Activated B cell treated with CpG ODN at 0.5 μM for 24 hours (primary cell): ENCODE results near the gene BCL2L14. TPM values are rescaled to one million over a fixed set of nuclear protein-coding genes. Genes with fewer than 3 reads are reported as not detected.

ENCODE experiments used
- ATAC-seq: fragments of 200-7000 bp; cut with Tn5 transposase; one replicate; pipeline ENCODE4 v1.10.0; 2021; ENCODE audit warnings: low read depth, mild to moderate bottlenecking, moderate library complexity
- CTCF ChIA-PET: fragments of 350-600 bp; sonication (Branson Sonifier 250); formaldehyde crosslinking; loops from one replicate; lab custom pipeline; 2021; ENCODE audit warnings: antibody characterized with exemption; lab: Charles Lee
- POLR2A ChIA-PET: fragments of 350-600 bp; sonication (Branson Sonifier 250); formaldehyde crosslinking; loops from one replicate; lab custom pipeline; 2021; ENCODE audit warnings: antibody characterized with exemption; lab: Charles Lee
- DNase-seq: peaks from one replicate; pipeline ENCODE4 v3.0.0; 2022
- H3K27ac Mint-ChIP-seq: one replicate; pipeline ENCODE4 v1.8.0; 2020; ENCODE audit warnings: mixed read lengths
- H3K27me3 Mint-ChIP-seq: one replicate; pipeline ENCODE4 v1.8.0; 2021; ENCODE audit warnings: mixed read lengths
- H3K36me3 Mint-ChIP-seq: one replicate; pipeline ENCODE4 v1.8.0; 2021; ENCODE audit warnings: low read depth, mixed read lengths
- H3K4me1 Mint-ChIP-seq: one replicate; pipeline ENCODE4 v1.8.0; 2021; ENCODE audit warnings: mixed read lengths
- H3K4me3 Mint-ChIP-seq: one replicate; pipeline ENCODE4 v1.8.0; 2020; ENCODE audit warnings: mild to moderate bottlenecking, mixed read lengths
- H3K9me3 Mint-ChIP-seq: one replicate; pipeline ENCODE4 v1.8.0; 2020; ENCODE audit warnings: mixed read lengths
- CTCF ChIP-seq: fragments of 200-600 bp; IDR thresholded peaks from one replicate; pipeline ENCODE4 v1.8.0; 2022; ENCODE audit warnings: antibody characterized with exemption, mild to moderate bottlenecking
- intact Hi-C: fragments of 100-400 bp; cut with micrococcal nuclease; formaldehyde crosslinking; loops from one replicate; pipeline ENCODE4 v1.15.1; 2024
- total RNA-seq: library from RNA; stranded (reverse); gene quantifications from 2 replicates; pipeline ENCODE4 v1.2.3, GENCODE V29; 2022

Gene BCL2L14
- total RNA-seq, 1 donor from 2014 or later: not detected

GRCh38 chr12:12032851-12033797 is 37.6 kb upstream of the BCL2L14 start:
- peaks cover 5% of the 10 kb centered on the region for H3K27me3 Mint-ChIP-seq
- H3K36me3 Mint-ChIP-seq: no peaks in the 10 kb centered on the region
- no peaks in the 10 kb centered on the region for H3K9me3 Mint-ChIP-seq
- H3K27ac Mint-ChIP-seq: peak overlapping the region; percentile 41
- intact Hi-C loops: loop anchor here (1.0 to 10.0 kb wide), 14 partner anchors 23 to 1258 kb away; partner anchors contain the start of gene ETV6
- ATAC-seq (peak; percentile 72), DNase-seq (peak; percentile 34)
- ChIA-PET POLR2A (interaction anchor here (0.6 to 2.8 kb wide), 19 partner anchors 20 to 454 kb away, joined by 3 to 27 read pairs (median 5); partner anchors contain the start of gene ETV6), CTCF (interaction anchor here (0.5 to 8.9 kb wide), 52 partner anchors 9 to 1262 kb away, joined by 3 to 290 read pairs (median 5); partner anchors contain the start of gene ETV6)
- peak; percentile 70 for TF ChIP-seq CTCF
- H3K4me1 Mint-ChIP-seq: peaks cover 16% of the 10 kb centered on the region
- peak overlapping the region; percentile 78 for H3K4me3 Mint-ChIP-seq

GRCh38 chr12:12033824-12034223 is 36.9 kb upstream of the BCL2L14 start:
- DNase-seq: no peak
- Mint-ChIP-seq H3K9me3 (no peaks in the 10 kb centered on the region), H3K36me3 (no peaks in the 10 kb centered on the region), H3K27ac (no peak overlapping the region), H3K27me3 (peaks cover 7% of the 10 kb centered on the region), H3K4me3 (no peak overlapping the region), H3K4me1 (peaks cover 16% of the 10 kb centered on the region)
- ATAC-seq: no peak
- no peak for TF ChIP-seq CTCF
- intact Hi-C loops: loop anchor here (1.0 to 10.0 kb wide), 14 partner anchors 24 to 1259 kb away; partner anchors contain the start of gene ETV6
- ChIA-PET CTCF (interaction anchor here (0.5 to 8.9 kb wide), 47 partner anchors 12 to 1263 kb away, joined by 3 to 290 read pairs (median 6); partner anchors contain the start of gene ETV6), POLR2A (interaction anchor here (1.2 to 2.8 kb wide), 9 partner anchors 268 to 455 kb away, joined by 3 to 27 read pairs (median 6); partner anchors contain the start of gene ETV6)

GRCh38 chr12:12034344-12034743 is 36.4 kb upstream of the BCL2L14 start:
- H3K36me3 Mint-ChIP-seq: no peaks in the 10 kb centered on the region
- POLR2A ChIA-PET: interaction anchor here (2.3 kb wide), 1 partner anchor 304 kb away, joined by 6 read pairs; no protein-coding TSS in a partner anchor
- H3K4me1 Mint-ChIP-seq: peaks cover 16% of the 10 kb centered on the region
- no peaks in the 10 kb centered on the region for H3K9me3 Mint-ChIP-seq
- DNase-seq: no peak
- no peak overlapping the region for H3K27ac Mint-ChIP-seq
- ATAC-seq: no peak
- no peak for TF ChIP-seq CTCF
- intact Hi-C loops: loop anchor here (5.0 to 10.0 kb wide), 5 partner anchors 142 to 1260 kb away; no protein-coding TSS in a partner anchor
- CTCF ChIA-PET: interaction anchor here (1.0 to 8.9 kb wide), 16 partner anchors 13 to 546 kb away, joined by 3 to 290 read pairs (median 12); partner anchors contain the start of gene ETV6
- no peak overlapping the region for H3K4me3 Mint-ChIP-seq
- peaks cover 7% of the 10 kb centered on the region for H3K27me3 Mint-ChIP-seq

- intact Hi-C loops: loop anchor here (10.0 kb wide), 3 partner anchors 670 to 1260 kb away; no protein-coding TSS in a partner anchor
- no peak for TF ChIP-seq CTCF
- Mint-ChIP-seq H3K4me1 (peaks cover 16% of the 10 kb centered on the region), H3K27me3 (peaks cover 7% of the 10 kb centered on the region), H3K36me3 (no peaks in the 10 kb centered on the region), H3K4me3 (no peak overlapping the region), H3K27ac (no peak overlapping the region), H3K9me3 (no peaks in the 10 kb centered on the region)
- POLR2A ChIA-PET: no interaction called here
- DNase-seq (no peak), ATAC-seq (no peak)
- CTCF ChIA-PET: interaction anchor here (0.6 to 8.9 kb wide), 3 partner anchors 413 to 491 kb away, joined by 3 to 290 read pairs (median 3); no protein-coding TSS in a partner anchor
Measured at GRCh38 chr12:12035229-12035628, 35.5 kb upstream of the BCL2L14 start.
